ENCODE measurements around the gene EBF3.
A peak's percentile ranks its signal among the peaks of the same experiment; 100 is the strongest.

Gene EBF3

DNA sequence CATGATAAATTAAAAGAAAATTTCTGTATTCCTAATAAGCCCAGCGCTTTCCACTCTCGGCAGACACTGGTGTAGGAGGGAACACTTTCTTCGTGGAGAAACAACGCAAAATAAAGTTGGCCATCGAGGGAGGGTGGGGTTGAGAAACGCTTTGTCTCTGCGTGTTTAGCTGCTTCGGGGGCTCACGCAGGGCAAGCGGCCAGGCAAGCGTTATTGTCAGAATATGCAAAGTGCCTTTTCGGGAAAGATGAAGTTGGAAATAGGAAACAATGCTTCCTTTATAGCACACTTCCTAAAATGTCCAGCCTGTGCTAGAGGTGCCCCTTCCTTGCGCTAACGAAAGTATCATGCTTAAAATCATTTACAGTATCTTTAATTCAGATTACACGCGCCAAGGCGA, 1.9 kb upstream of the EBF3 start:
- no peak overlapping the region for H3K4me3 Mint-ChIP-seq
- no peak overlapping the region for H3K27ac Mint-ChIP-seq

DNA sequence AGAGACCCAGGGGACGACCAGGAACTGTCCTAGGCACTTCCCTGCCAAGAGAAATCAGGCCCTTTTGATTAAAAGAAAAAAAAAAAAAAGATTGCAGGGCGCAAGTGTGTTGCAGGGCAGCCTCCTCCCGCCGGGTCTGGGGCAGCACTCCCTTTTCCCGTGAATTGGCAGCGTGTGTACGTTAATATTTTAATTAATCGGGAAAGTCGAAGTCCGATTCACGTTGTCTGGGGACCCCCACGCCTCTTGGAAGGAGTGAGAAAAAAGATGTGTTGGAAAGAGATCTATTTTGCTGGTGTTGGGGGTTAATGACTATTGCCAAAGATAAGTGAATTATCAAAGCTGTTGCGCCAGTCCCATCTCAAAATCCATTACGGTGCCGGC, 1.3 kb upstream of the EBF3 start:
- H3K36me3 Mint-ChIP-seq = peaks cover 22% of the 10 kb centered on the region
- H3K4me1 Mint-ChIP-seq = peaks cover 13% of the 10 kb centered on the region
- no peaks in the 10 kb centered on the region for H3K9me3 Mint-ChIP-seq
- DNase-seq (ENCODE audit: low spot score in 2 of 2) (no peak), ATAC-seq (no peak)
- no peak overlapping the region for H3K27ac Mint-ChIP-seq
- H3K4me3 Mint-ChIP-seq = no peak overlapping the region

More for the DNA sequence above, 1.9 kb upstream of the EBF3 start:
- Mint-ChIP-seq H3K4me1 (peaks cover 13% of the 10 kb centered on the region), H3K9me3 (no peaks in the 10 kb centered on the region), H3K36me3 (peaks cover 25% of the 10 kb centered on the region)
- ATAC-seq (no peak), DNase-seq (ENCODE audit: low spot score in 2 of 2) (no peak)

DNA sequence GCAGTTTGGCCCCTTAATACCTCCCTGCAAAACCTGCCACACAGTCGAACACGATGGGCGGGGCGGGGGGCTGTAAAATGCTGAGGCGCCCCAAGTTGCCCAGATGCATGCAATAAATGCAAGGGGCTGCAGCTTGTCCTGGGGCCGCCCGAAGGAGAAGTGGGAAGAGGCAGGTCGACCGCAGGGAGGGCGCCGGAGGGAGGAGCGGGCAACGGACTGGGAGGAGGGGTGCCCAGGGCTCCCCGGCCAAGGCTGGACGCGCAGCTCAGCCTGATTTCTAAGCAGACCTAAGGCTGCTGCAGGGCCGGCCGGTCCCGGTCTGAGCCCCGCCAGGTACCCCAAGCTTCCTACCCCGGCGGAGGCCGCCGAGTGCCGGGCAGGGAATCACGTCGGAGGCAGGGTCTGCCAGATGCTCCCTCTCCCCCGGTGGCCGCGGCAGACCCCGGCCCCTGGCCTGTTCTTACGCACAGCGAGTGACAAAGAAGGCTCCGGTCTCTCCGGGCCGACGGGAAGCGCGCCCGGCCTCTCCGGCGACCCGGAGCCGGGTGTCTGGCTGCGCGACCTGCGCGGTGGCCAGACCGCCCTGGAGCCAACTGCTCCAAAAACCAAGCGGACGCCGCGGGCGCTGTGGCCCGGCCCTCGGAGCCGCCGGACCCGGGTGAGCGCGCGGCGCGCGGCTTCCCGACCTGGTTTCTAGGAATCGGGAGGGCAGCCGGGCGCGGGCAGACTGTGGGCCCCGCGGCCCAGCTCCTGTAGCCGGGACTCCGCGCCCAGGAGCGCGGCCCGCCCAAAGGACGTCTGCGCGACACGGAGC, 744 bp upstream of the EBF3 start:
- H3K27ac Mint-ChIP-seq = no peak overlapping the region

DNA sequence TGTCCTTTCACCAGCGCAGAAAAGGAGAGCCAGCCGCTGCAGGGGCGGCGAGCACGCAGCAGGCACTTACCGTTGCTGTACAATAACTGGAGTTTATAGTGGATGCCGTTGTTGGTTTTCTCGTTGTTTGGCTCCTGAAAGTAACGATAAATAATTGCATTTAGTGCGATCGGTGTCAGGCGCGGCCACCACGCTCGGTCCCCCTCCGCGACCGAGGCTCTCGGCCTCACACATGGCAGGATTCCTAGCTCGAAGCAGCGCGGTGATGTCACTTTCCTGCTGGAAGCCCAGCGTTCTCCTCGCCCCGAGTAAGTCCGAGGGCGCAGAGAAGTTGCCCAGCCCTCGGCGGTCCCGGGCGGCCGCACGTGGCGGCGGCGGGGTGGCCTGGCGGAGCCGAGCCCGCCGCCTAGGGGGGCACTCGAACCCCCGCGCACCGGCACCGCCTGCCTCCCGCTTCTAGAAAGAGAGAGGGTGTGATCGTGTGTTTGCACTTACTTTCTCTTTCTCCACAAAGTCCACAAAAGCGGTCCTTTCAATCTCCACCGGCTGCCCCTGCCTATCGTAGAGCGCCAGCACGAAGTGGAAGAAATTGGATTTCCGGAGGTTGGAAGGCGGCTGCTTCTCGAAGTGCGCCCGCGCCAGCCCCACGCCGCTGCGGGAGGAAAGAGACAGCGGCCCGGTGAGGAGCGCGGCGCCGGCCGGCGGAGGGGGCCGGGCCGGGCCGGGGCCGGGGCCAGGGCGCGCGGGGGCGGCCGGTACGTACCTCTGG, 1.0 kb downstream of the EBF3 start:
- peak overlapping the region; percentile 65 for H3K4me3 Mint-ChIP-seq
- DNase-seq (ENCODE audit: low spot score in 2 of 2) = no peak
- peaks cover 17% of the 10 kb centered on the region for H3K4me1 Mint-ChIP-seq
- no peak overlapping the region for H3K27ac Mint-ChIP-seq
- H3K36me3 Mint-ChIP-seq = peaks cover 13% of the 10 kb centered on the region
- H3K9me3 Mint-ChIP-seq = no peaks in the 10 kb centered on the region
- peak; percentile 32 for ATAC-seq

More for the DNA sequence above, 744 bp upstream of the EBF3 start:
- Mint-ChIP-seq H3K9me3 (no peaks in the 10 kb centered on the region), H3K4me3 (peak overlapping the region; percentile 65), H3K4me1 (peaks cover 17% of the 10 kb centered on the region), H3K36me3 (peaks cover 16% of the 10 kb centered on the region)
- no peak for ATAC-seq
- no peak for DNase-seq (ENCODE audit: low spot score in 2 of 2)

DNA sequence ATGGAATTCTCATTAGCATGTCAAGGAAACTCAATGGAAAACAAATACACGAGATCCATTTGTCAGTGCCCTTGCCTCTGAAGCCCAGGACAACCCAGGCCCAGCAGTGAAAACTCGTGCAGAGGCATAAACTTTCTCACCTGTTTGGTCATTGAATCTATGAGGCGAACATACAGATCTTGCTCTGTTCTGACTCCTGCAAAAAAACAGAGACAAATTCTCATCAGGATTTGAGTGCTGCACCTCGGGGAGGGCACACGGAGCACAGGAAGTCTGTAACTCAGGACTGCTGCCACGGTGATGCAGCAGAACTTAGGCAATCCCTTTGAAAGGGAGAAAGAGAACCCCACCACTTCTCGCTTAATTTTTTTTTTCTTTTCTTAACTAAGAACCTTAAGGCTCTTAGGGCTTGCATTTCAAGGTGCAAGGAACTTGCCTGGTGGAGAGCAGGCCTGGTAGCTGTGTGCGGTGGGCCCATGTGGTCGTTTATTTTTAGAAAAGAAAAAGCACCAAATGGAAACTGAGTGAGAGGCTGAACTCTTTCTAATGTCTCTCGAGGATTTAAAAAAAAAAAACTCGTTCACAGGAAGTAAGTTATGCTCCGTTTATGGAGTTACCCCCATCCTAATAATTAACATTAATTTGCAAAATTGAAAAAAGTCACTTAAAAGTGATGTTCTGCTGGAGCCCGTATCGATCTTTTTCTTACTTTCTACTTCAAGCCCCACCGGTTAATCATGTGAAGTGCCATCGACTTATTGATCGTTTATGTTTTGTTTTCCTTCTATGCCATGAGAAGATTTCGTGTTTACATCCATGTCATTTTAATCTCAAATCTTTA, 1.8 kb downstream of the EBF3 start:
- Mint-ChIP-seq H3K4me3 (peak overlapping the region; percentile 65), H3K27ac (no peak overlapping the region), H3K36me3 (peaks cover 13% of the 10 kb centered on the region)

DNA sequence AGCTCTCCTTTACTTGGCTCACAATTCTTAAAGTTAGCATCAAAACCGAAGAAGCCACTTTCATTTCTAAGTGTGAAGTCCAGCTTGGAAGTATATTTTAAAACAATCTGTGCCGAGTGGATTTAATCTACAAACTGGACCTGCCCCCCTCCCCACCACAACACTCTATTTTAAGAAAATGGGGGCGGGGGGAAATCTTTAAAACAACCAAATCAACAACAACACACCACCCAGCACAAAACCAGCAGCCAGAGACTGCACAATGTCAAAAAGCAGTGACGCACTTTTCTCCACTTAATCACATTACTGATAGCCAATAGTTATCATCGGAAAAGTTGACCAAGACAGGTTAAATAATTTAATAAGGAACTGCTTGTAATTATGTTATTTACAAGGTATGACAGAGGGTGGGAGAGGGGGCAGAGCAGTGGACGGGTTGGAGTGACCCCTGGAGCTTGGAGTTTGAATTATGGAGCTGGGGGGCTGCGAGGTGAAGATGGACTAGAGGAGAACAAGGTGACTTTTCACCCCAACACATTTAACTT, 2.8 kb downstream of the EBF3 start:
- Mint-ChIP-seq H3K4me1 (peaks cover 17% of the 10 kb centered on the region), H3K4me3 (no peak overlapping the region), H3K27ac (no peak overlapping the region), H3K9me3 (no peaks in the 10 kb centered on the region), H3K36me3 (peaks cover 13% of the 10 kb centered on the region)
- no peak for DNase-seq (ENCODE audit: low spot score in 2 of 2)
- ATAC-seq = no peak

More for the DNA sequence above, 1.8 kb downstream of the EBF3 start:
- Mint-ChIP-seq H3K4me1 (peaks cover 17% of the 10 kb centered on the region), H3K9me3 (no peaks in the 10 kb centered on the region)
- ATAC-seq (no peak), DNase-seq (ENCODE audit: low spot score in 2 of 2) (no peak)

DNA sequence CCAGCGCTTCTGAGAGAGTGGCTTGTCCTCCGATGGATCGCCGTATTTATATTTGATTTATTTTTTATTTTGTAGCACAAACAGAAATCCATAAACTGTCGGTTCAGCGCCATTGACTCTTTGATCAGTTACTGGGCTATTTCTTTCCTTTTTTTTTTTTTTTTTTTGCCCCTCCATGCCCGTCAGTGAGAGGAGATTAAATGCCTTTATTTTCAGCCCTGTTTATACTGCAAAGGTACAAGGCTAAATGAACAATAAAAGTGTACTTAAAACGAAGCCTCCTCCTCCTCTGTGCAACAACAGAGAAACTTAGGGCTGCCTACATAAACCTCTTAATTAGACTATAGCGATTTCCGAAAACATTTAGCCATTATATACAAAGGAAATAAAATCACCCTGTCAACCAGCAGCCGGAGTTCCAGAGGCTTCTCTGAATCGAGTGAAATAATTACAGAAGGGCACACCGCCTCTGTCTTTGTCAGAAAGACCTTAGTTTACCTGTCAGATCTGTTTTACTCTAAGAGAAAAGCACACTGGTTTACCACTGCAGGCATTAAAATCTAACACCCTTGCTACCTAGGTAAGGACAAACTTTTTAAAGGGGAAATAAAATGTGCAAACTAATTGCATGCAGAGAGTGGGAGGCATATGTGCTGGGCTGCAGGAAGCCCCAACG, 3.5 kb downstream of the EBF3 start:
- Mint-ChIP-seq H3K27ac (no peak overlapping the region), H3K4me3 (no peak overlapping the region), H3K9me3 (no peaks in the 10 kb centered on the region), H3K4me1 (peaks cover 17% of the 10 kb centered on the region), H3K36me3 (peaks cover 12% of the 10 kb centered on the region)
- ATAC-seq = no peak
- DNase-seq (ENCODE audit: low spot score in 2 of 2) = no peak

DNA sequence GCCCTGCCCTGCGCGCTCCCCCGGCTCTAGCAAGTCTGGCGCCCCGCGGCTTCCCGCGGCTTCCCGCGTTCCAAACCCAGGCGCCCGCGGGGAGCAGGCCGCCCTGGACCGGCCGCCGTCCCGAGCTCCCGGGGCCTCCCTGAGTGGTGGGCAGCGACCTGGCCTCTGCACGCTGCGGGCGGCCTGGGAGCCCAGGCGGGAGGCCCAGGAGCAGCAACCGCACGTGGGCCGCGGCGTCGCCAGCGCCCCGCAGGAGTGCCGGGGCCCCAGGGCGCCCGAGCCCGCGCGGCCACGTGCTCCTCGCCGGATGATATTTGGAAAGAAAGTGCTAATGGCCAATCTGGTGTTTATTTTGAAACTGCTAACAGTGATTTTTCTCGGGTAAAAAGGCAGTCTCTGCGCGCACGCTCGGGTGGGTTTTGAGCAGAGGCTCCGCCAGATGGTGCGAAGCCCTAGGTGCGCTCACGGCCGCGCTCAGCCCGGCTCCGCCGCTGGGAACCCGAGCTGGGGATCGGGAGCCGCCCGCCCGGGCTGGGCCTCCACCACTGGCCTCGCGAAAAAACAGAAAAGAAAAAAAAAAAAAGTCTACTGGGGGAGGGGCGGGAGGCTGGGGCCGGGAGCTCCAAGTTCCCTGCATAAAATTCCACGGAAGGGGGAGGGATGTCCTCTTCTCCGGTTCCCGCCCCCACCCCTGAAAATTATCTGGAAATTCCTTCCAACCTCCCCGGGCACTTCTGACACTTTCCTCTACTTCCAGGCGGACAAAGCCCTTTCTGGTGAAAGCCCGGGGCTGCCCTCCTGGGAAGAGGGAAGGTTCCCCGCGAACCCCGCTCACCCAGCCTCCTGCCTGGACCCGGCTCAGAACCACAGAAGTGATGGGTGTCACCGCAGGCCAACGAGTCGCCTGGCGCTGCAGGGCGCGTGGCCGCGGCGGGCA, 4.3 kb downstream of the EBF3 start:
- H3K4me1 Mint-ChIP-seq = peaks cover 17% of the 10 kb centered on the region
- no peak overlapping the region for H3K27ac Mint-ChIP-seq
- H3K36me3 Mint-ChIP-seq = peaks cover 7% of the 10 kb centered on the region
- no peaks in the 10 kb centered on the region for H3K9me3 Mint-ChIP-seq
- no peak for ATAC-seq
- DNase-seq (ENCODE audit: low spot score in 2 of 2) = no peak
- no peak overlapping the region for H3K4me3 Mint-ChIP-seq

DNA sequence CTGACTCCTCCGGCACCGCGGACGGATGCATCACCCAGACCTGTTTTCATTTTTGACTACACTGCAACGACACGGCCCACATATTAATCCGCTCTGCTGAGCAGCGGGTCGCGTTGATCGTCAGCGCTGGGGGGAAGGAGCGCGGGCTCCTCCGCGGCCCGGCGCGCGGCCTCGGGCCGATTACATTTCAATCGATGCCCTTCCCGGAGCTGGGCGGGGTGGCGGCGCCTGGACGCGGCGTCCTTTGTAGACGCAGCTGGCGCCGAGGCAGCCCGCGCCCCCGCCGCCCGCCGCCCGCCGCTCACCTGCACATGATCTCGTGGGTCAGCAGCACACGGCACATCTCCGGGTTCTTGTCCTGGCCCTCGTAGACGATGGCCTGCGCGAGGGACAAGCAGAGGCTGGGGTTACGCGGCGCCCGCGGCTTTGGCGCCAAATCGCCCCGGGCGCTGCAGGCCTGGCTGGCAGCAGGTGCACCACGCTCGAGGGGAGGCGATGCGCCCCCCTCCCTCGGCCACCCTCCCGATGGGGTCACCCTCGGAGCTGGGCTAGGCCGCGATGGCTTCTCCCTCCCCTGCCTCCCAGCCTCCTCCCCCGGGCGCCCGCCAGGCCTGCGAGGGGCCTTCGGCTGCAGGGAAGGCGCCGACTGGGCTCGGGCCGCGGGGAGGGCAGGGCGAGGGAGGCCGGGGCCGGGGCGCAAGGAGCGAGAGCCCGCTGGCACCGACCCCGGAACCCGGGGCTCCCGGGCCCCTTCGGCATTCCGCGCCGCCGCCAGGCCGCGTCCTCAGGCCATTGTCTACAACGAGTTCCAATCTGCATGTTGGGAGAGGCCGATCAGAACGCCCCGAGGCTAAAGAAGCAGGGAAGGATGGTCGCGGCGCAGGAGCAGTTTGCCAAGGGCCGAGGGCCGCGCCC, 5.2 kb downstream of the EBF3 start:
- DNase-seq (ENCODE audit: low spot score in 2 of 2) = no peak
- Mint-ChIP-seq H3K27ac (no peak overlapping the region), H3K9me3 (no peaks in the 10 kb centered on the region), H3K36me3 (peaks cover 7% of the 10 kb centered on the region), H3K4me3 (no peak overlapping the region), H3K4me1 (peaks cover 17% of the 10 kb centered on the region)
- ATAC-seq = peak; percentile 11

DNA sequence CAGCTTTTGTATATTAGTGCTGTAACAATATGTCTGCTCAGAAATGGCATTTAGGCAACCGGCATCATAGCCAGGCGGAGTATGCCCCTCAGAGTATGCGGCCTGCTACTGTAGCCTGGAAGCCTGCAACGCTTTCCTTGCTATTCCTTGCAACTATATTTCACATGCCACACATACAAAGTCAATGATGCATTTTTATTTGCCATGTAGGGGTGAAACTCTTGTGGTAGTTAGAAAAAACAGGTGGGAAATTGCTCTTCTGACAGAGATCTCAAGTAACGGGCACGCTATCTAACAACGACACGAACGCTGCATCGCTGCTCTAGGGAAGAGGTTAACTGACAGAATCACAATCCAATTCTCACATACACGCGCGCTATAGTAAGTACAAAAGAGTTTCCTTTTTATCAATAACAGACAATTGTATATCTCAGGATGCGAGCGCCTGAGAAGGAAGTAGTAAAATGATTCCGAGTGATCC, 5.9 kb downstream of the EBF3 start:
- H3K36me3 Mint-ChIP-seq = peaks cover 7% of the 10 kb centered on the region
- H3K4me1 Mint-ChIP-seq = peaks cover 15% of the 10 kb centered on the region
- no peak for DNase-seq (ENCODE audit: low spot score in 2 of 2)
- no peaks in the 10 kb centered on the region for H3K9me3 Mint-ChIP-seq
- no peak overlapping the region for H3K4me3 Mint-ChIP-seq
- no peak for ATAC-seq
- H3K27ac Mint-ChIP-seq = no peak overlapping the region

DNA sequence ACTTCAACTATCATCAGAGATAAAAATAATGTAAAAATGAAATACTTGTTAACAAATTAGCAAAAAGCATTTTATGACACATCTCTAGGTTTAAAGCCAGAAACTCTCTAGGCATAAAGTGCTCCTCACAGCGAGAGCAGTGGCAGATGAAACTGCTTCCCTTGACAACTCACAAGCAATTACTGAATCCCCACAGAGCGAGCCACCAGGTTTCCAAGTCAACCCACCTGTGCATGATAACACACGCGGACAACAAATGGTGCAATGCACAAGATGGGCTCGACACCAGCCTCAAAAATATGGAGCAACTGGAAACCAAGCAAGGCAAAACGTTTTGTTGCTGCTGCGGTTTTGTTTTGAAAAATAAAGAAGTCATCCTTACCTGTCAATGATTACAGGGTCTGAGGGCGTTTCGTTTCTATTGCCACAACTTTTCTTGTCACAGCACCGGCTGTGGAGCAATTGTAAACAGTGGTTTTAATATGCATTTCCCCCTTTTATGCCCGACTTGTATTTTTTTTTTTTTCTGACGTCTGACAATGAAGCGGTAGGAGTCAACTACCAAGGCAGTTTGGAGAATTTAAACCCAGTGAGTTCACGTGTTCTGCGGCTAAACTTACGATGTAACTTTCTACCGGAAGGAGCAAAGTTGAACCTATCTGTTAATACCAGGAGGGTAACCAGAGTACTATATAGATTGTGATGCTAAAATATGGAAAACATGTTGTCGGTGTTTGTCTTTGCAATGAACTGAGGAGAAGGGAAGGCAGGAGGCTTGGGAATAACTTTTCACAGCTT, 7.0 kb downstream of the EBF3 start:
- ATAC-seq (no peak), DNase-seq (ENCODE audit: low spot score in 2 of 2) (no peak)
- Mint-ChIP-seq H3K9me3 (no peaks in the 10 kb centered on the region), H3K4me1 (peaks cover 7% of the 10 kb centered on the region), H3K27ac (no peak overlapping the region), H3K36me3 (no peaks in the 10 kb centered on the region), H3K4me3 (no peak overlapping the region)

DNA sequence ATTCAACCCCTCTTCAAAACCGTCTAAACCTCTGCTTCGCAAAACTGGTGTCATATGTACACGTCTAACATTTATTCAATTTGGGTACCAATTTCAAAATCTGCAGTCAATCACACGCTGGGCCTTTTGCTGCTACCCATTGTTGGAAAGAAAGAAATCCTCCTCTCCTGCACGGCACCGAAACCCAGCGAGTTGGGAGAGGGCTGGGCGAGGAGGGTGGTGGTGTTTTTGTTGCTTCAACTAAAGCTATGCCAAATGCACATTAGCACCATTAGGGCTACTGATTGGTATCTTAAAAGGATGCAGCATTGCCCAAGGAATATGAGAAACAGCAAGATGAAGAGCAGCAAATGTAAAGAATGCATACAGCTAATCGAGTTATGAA, 7.8 kb downstream of the EBF3 start:
- Mint-ChIP-seq H3K27ac (no peak overlapping the region), H3K4me1 (peaks cover 7% of the 10 kb centered on the region), H3K4me3 (no peak overlapping the region), H3K9me3 (no peaks in the 10 kb centered on the region), H3K36me3 (no peaks in the 10 kb centered on the region)
- ATAC-seq (no peak), DNase-seq (ENCODE audit: low spot score in 2 of 2) (no peak)

Data from stimulated activated effector memory CD8-positive, alpha-beta T cell treated with anti-CD3 and anti-CD28 coated beads, Interleukin-12 subunit alpha, Interleukin-12 subunit beta, amount 100 ng/mL, for 72 hours (primary cell).